ENCODE measurements around the gene NOXO1. TPM values are rescaled to one million over a fixed set of nuclear protein-coding genes. Genes with fewer than 3 reads are reported as not detected.
A peak's percentile ranks its signal among the peaks of the same experiment; 100 is the strongest.

The NOXO1 gene
- total and polyA plus RNA-seq, 4 experiments from 2014 or later: 0.47 to 0.84 (median 0.52) TPM

DNA sequence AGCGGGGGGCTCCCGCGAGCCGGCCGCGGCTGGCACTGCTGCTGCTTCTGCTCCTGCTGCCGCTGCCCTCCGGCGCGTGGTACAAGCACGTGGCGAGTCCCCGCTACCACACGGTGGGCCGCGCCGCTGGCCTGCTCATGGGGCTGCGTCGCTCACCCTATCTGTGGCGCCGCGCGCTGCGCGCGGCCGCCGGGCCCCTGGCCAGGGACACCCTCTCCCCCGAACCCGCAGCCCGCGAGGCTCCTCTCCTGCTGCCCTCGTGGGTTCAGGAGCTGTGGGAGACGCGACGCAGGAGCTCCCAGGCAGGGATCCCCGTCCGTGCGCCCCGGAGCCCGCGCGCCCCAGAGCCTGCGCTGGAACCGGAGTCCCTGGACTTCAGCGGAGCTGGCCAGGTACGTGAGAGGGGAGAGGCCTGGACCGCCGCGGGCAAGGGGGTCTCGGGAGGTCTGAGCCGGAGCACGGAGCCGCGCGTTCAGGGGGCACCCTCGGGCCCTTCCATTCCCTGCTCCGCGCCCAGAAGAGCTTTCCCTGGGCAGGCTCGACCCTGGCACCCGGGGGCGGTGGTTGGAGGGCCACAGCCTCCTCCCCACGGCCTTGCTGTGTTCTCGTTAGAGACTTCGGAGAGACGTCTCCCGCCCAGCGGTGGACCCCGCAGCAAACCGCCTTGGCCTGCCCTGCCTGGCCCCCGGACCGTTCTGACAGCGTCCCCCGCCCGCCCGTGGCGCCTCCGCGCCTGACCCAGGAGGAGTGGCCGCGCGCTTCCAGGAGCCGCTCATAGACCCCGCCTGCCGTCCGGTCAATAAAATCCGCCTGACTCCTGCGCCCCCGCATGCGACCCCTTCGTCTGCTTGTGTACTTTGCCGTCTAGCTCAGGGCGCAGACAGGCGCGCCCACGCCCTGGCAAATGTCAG, 38.9 kb upstream of the NOXO1 start:
- ChIA-PET POLR2A (ENCODE audit: partially characterized antibody) (interaction anchor here (1.1 kb wide), 1 partner anchor 9 kb away, joined by 5 read pairs; no protein-coding TSS in a partner anchor), CTCF (ENCODE audit: partially characterized antibody) (interaction anchor here (0.7 to 3.8 kb wide), 5 partner anchors 16 to 487 kb away, joined by 3 to 74 read pairs (median 6); no protein-coding TSS in a partner anchor)
- intact Hi-C loops (cut with micrococcal nuclease): no loop called here
- H3K4me3 Mint-ChIP-seq: no peak overlapping the region
- H3K9me3 ChIP-seq (ENCODE audit: control insufficient read depth in 1 of 2, low read length in 2 of 2): no peaks in the 10 kb centered on the region
- H3K9me3 Mint-ChIP-seq: no peaks in the 10 kb centered on the region
- no peak overlapping the region for H3K4me3 ChIP-seq (ENCODE audit: low read length in 2 of 2)
- no peak overlapping the region for H3K27ac ChIP-seq (ENCODE audit: low read depth, low read length)
- H3K4me1 ChIP-seq (ENCODE audit: insufficient read depth, low read length): peaks cover 14% of the 10 kb centered on the region
- no peaks in the 10 kb centered on the region for H3K36me3 ChIP-seq (ENCODE audit: insufficient read depth, low read length)
- no peaks in the 10 kb centered on the region for H3K36me3 Mint-ChIP-seq
- peaks cover 5 to 16% (median 10%) of the 10 kb centered on the region in 4 donors for H3K4me1 Mint-ChIP-seq
- no peak overlapping the region for H3K27ac Mint-ChIP-seq
- peaks cover 12% of the 10 kb centered on the region for H3K27me3 ChIP-seq (ENCODE audit: insufficient read depth, low read length)
- DNase-seq: no peak
- peaks cover 17 to 20% of the 10 kb centered on the region in 2 donors for H3K27me3 Mint-ChIP-seq

DNA sequence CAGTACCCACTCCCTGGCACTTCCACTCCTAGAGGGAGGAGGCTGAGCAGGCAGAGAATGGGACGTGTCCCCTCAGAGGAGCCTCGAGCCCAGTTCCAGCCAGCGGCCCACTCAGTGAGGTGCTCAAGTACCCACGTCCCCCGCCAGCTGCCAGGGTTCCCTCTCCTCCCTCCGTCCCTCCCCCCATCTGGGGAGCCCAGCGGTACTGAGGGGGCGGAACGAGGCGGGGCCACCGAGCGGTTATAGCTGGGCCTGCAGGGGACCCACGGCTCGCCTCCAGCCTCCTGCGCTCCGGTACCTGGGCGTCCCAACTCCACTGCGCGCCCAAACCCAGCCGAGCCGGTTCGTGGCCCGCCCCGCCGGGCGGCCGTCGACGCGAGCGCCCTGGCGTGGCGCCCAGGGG, 38.2 kb upstream of the NOXO1 start, which contains the start of gene NPW:
Gene NPW, plus strand, starts transcription at position 268 of the 403 bp plus-strand sequence.
- POLR2A ChIA-PET (ENCODE audit: partially characterized antibody): interaction anchor here (1.1 kb wide), 1 partner anchor 9 kb away, joined by 5 read pairs; no protein-coding TSS in a partner anchor

DNA sequence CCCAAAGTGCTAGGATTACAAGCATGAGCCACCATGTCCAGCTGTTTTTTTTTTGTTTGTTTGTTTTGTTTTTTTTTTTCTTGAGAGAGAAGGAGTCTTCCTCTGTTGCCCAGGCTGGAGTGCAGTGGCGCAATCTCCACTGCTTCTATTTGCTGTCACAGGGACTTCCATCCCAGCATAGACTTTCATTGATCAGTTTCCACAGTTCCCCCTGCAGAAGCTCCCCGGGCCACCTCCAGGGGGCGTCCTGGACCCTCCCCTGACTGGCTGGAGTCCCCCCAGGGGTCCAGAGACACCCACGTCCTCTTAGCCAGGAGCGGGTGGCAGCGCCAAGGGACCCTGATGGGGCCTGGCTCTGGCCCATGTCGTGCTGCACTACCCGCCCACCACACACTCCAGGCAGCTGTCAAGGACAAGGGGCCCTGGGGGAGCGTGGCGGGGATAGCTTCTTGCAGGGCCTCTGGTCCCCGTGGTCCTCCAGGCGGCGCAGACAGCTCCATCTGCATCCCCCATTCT, 35.2 kb upstream of the NOXO1 start:
- Mint-ChIP-seq H3K36me3 (no peaks in the 10 kb centered on the region), H3K27ac (no peak overlapping the region), H3K27me3 (peaks cover 8 to 13% of the 10 kb centered on the region in 2 donors), H3K4me1 (peaks cover 0 to 2% (median 0%) of the 10 kb centered on the region in 4 donors), H3K4me3 (no peak overlapping the region), H3K9me3 (no peaks in the 10 kb centered on the region)
- DNase-seq: no peak
- ChIA-PET CTCF (ENCODE audit: partially characterized antibody) (interaction anchor here (0.9 to 1.6 kb wide), 4 partner anchors 12 to 134 kb away, joined by 3 to 7 read pairs (median 4); no protein-coding TSS in a partner anchor), POLR2A (ENCODE audit: partially characterized antibody) (no interaction called here)
- Histone ChIP-seq H3K36me3 (ENCODE audit: insufficient read depth, low read length) (no peaks in the 10 kb centered on the region), H3K4me3 (ENCODE audit: low read length in 2 of 2) (no peak overlapping the region), H3K27me3 (ENCODE audit: insufficient read depth, low read length) (peaks cover 9% of the 10 kb centered on the region), H3K9me3 (ENCODE audit: control insufficient read depth in 1 of 2, low read length in 2 of 2) (no peaks in the 10 kb centered on the region), H3K27ac (ENCODE audit: low read depth, low read length) (no peak overlapping the region), H3K4me1 (ENCODE audit: insufficient read depth, low read length) (no peaks in the 10 kb centered on the region)
- intact Hi-C loops (cut with micrococcal nuclease): no loop called here

More for the DNA sequence above, 38.2 kb upstream of the NOXO1 start, which contains the start of gene NPW:
- Mint-ChIP-seq H3K36me3 (no peaks in the 10 kb centered on the region), H3K27ac (no peak within 1 kb of the TSS), H3K27me3 (peaks cover 17 to 20% of the 10 kb centered on the region in 2 donors), H3K4me1 (peaks cover 5 to 16% (median 10%) of the 10 kb centered on the region in 4 donors), H3K9me3 (no peaks in the 10 kb centered on the region), H3K4me3 (peak within 1 kb of the TSS in 2 of 8 donors; percentile 30 to 35)
- CTCF ChIA-PET (ENCODE audit: partially characterized antibody): interaction anchor here (3.8 kb wide), 1 partner anchor 121 kb away, joined by 74 read pairs; no protein-coding TSS in a partner anchor
- H3K9me3 ChIP-seq (ENCODE audit: control insufficient read depth in 1 of 2, low read length in 2 of 2): no peaks in the 10 kb centered on the region
- H3K4me3 ChIP-seq (ENCODE audit: low read length in 2 of 2): no peak within 1 kb of the TSS
- no peak within 1 kb of the TSS for H3K27ac ChIP-seq (ENCODE audit: low read depth, low read length)
- intact Hi-C loops (cut with micrococcal nuclease): no loop called here
- H3K36me3 ChIP-seq (ENCODE audit: insufficient read depth, low read length): no peaks in the 10 kb centered on the region
- H3K27me3 ChIP-seq (ENCODE audit: insufficient read depth, low read length): peaks cover 12% of the 10 kb centered on the region
- H3K4me1 ChIP-seq (ENCODE audit: insufficient read depth, low read length): peaks cover 14% of the 10 kb centered on the region
- no peak for DNase-seq

DNA sequence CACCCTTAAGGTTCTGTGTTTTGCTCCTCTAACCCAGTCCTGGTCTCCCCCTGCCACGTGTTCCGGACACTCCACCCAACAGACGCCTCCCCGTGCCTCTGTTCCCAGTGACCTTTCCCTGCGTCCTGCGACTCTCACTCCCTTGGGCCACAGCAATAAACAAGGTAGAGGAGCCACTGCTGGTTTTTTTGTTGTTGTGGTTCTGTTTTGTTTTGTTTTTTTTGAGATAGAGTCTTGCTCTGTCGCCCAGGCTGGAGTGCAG, 34.6 kb upstream of the NOXO1 start:
- Histone ChIP-seq H3K9me3 (ENCODE audit: control insufficient read depth in 1 of 2, low read length in 2 of 2) (no peaks in the 10 kb centered on the region), H3K27me3 (ENCODE audit: insufficient read depth, low read length) (peaks cover 8% of the 10 kb centered on the region), H3K4me1 (ENCODE audit: insufficient read depth, low read length) (no peaks in the 10 kb centered on the region), H3K36me3 (ENCODE audit: insufficient read depth, low read length) (no peaks in the 10 kb centered on the region), H3K27ac (ENCODE audit: low read depth, low read length) (no peak overlapping the region), H3K4me3 (ENCODE audit: low read length in 2 of 2) (no peak overlapping the region)
- POLR2A ChIA-PET (ENCODE audit: partially characterized antibody): no interaction called here
- H3K27ac Mint-ChIP-seq: no peak overlapping the region
- no peak overlapping the region for H3K4me3 Mint-ChIP-seq
- no peaks in the 10 kb centered on the region for H3K36me3 Mint-ChIP-seq
- H3K4me1 Mint-ChIP-seq: peaks cover 0 to 2% (median 0%) of the 10 kb centered on the region in 4 donors
- DNase-seq: no peak
- CTCF ChIA-PET (ENCODE audit: partially characterized antibody): interaction anchor here (0.9 to 1.1 kb wide), 2 partner anchors 125 to 135 kb away, joined by 3 to 7 read pairs; no protein-coding TSS in a partner anchor
- peaks cover 8 to 11% of the 10 kb centered on the region in 2 donors for H3K27me3 Mint-ChIP-seq
- H3K9me3 Mint-ChIP-seq: no peaks in the 10 kb centered on the region
- intact Hi-C loops (cut with micrococcal nuclease): no loop called here

- POLR2A ChIA-PET (ENCODE audit: partially characterized antibody): no interaction called here
- DNase-seq: no peak
- no peak overlapping the region for H3K4me3 Mint-ChIP-seq
- H3K27me3 Mint-ChIP-seq: peaks cover 8% of the 10 kb centered on the region in 2 donors
- H3K4me1 ChIP-seq (ENCODE audit: insufficient read depth, low read length): peaks cover 4% of the 10 kb centered on the region
- no peak overlapping the region for H3K27ac Mint-ChIP-seq
- H3K9me3 Mint-ChIP-seq: no peaks in the 10 kb centered on the region
- H3K36me3 Mint-ChIP-seq: no peaks in the 10 kb centered on the region
- intact Hi-C loops (cut with micrococcal nuclease): no loop called here
- H3K9me3 ChIP-seq (ENCODE audit: control insufficient read depth in 1 of 2, low read length in 2 of 2): no peaks in the 10 kb centered on the region
- H3K4me1 Mint-ChIP-seq: peaks cover under 1 to 2% (median 2%) of the 10 kb centered on the region in 4 donors
- no peak overlapping the region for H3K4me3 ChIP-seq (ENCODE audit: low read length in 2 of 2)
- peaks cover 2% of the 10 kb centered on the region for H3K27me3 ChIP-seq (ENCODE audit: insufficient read depth, low read length)
- no peak overlapping the region for H3K27ac ChIP-seq (ENCODE audit: low read depth, low read length)
- no peaks in the 10 kb centered on the region for H3K36me3 ChIP-seq (ENCODE audit: insufficient read depth, low read length)
- CTCF ChIA-PET (ENCODE audit: partially characterized antibody): interaction anchor here (1.0 to 1.2 kb wide), 4 partner anchors 11 to 125 kb away, joined by 3 to 7 read pairs (median 3); no protein-coding TSS in a partner anchor
Measured at GRCh38 chr16:2015117-2015946, 34.1 kb upstream of the NOXO1 start.

DNA sequence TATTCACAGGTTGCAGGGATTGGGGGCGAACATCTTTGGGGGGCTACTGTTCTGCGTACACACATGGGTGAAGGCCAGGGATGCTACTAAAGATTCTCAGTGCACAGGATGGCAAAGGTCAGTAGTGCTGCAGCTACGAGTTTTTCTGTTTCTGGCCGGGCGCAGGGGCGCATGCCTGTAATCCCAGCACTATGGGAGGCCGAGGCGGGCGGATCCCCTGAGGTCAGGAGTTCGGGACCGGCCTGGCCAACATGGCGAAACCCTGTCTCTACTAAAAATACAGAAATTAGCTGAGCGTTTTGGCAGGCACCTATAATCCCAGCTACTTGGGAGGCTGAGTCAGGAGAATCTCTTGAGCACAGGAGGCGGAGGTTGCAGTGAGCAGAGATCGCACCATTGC, 32.3 kb upstream of the NOXO1 start:
- peaks cover 16% of the 10 kb centered on the region for H3K4me1 ChIP-seq (ENCODE audit: insufficient read depth, low read length)
- peaks cover 0 to 2% of the 10 kb centered on the region in 2 donors for H3K36me3 Mint-ChIP-seq
- POLR2A ChIA-PET (ENCODE audit: partially characterized antibody): interaction anchor here (2.2 kb wide), 1 partner anchor 141 kb away, joined by 6 read pairs; the partner anchor contains the start of gene TRAF7
- no peak for DNase-seq
- CTCF ChIA-PET (ENCODE audit: partially characterized antibody): interaction anchor here (0.9 to 2.5 kb wide), 5 partner anchors 9 to 141 kb away, joined by 3 to 11 read pairs (median 7); no protein-coding TSS in a partner anchor
- intact Hi-C loops (cut with micrococcal nuclease): no loop called here
- no peak overlapping the region for H3K4me3 Mint-ChIP-seq
- H3K27me3 ChIP-seq (ENCODE audit: insufficient read depth, low read length): no peaks in the 10 kb centered on the region
- no peak overlapping the region for H3K27ac Mint-ChIP-seq
- H3K4me3 ChIP-seq (ENCODE audit: low read length in 2 of 2): no peak overlapping the region
- H3K27me3 Mint-ChIP-seq: peaks cover 1 to 3% of the 10 kb centered on the region in 2 donors
- no peaks in the 10 kb centered on the region for H3K9me3 Mint-ChIP-seq
- peaks cover 8 to 13% (median 9%) of the 10 kb centered on the region in 4 donors for H3K4me1 Mint-ChIP-seq
- no peaks in the 10 kb centered on the region for H3K9me3 ChIP-seq (ENCODE audit: control insufficient read depth in 1 of 2, low read length in 2 of 2)
- no peaks in the 10 kb centered on the region for H3K36me3 ChIP-seq (ENCODE audit: insufficient read depth, low read length)
- no peak overlapping the region for H3K27ac ChIP-seq (ENCODE audit: low read depth, low read length)

All from CD4-positive, alpha-beta memory T cell (primary cell).